Melanocyte of skin (primary cell): ENCODE data around the gene UNC119. TPM values are rescaled to one million over a fixed set of nuclear protein-coding genes. Genes with fewer than 3 reads are reported as not detected.

Experiments
- total RNA-seq, 2 donors: library from RNA; depleted of rRNA; stranded (reverse); fragments of >200 nt; gene quantifications; 2 replicates each; pipeline ENCODE4 v1.2.3, GENCODE V29; 2012

UNC119 gene
- total RNA-seq, result 10 to 100 TPM; 19.3 to 24.0 TPM

DNA sequence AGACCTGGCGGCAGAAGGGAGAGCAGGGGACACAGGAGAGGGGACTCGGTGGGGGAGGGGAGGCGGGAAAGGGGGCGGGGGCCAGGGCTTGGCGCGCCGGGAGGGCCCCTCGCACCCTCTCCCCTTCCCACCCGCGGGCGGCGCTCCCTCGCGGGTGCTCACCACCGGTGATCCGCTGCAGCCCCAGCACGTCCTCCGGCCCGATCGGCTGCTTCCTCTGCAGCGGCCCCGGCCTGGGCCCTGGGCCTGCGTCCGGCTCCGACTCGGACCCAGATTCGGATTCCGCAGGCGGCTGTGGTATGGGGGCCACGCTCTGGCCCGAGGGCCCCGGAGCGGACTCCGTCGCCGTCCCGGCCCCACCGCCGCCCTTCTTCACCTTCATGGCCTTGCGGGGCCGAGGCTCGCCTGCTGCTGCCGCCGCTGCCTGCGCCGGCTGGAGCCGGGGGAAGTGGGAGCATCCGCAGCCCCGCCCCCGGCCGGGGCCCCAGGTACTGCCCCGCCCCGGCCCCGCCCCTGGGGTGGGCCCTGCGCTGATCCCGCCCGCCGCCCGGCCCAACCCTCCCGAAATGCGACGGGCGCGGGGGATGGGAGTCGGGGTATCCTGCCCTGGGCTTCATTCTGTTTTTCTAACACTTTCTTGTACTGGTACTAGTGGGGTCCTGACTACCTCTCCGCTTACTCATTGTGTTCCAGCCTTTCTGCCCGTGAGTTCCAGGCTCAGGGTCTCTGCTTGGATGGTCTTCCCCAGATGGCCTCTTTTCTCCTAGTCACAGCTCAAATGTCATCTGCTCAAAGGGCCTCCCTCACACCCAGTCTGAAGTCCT is at the start of gene UNC119:
UNC119 (minus strand) TSS at position 449 of the 824 bp plus-strand sequence; CDS start at position 382, 67 bp downstream.

DNA sequence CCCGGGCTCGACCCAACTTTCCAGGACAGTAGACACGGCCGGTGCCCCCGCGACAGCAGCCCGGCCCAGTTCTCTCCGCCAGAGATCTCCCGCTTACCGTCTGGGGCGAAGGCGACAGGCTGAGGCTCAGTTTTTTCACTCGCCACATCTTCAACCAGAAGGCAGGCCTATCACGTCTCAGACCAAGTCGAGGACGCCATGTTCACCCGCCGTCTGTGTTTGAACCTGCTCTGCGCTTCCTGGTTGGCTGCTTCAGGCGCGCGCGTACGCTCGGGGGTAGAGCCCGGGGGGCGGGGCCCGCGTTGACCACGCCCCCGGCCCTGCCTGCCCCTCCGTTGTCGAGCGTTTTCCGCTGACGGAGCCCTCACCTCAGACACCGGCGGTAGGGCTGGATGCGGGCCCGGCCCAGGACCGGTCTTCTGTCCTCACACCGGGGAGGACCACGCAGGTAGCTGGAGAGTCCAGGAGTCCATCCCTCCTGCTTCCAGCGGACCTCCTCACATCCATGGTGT is 46.4 kb upstream of the UNC119 start, which contains the start of gene SPAG5:
SPAG5 (minus strand) TSS at position 227 of the 512 bp plus-strand sequence; CDS start at position 148, 79 bp downstream.

DNA sequence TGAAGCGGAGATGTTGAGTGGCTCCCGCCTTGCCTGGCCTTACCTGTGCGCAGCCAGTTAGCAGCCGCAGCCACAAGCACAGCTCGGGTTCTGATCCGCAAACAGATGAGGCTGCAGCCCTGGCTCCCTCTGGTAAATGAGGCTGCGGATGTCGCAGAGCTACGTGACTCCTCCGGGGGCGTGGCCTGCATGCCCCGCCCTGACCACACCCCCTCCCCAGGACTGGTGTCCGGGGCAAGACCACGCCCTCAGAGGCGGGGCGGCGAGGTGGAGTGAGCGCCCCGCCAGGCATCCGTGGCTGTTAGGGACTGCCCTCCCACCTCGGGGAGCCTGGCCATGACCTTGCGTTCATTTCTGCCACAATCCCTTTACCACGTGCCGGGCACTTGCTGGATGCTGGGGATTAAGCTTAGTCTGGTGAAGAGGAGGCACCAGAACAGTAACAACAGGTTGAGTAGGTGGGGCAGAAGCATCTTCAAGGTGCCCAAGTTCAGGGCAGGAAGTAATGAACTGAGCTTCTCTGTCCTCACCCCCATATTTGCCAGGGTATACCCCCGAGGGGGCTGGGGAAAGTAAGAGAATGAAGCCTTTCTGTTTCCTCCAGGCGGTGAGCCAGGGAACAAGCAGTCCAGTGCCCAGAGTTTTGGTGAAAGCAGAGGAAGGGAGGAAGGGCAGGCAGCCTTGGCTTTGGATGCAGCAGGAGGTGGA is 24.5 kb upstream of the UNC119 start, which contains the start of gene ALDOC:
ALDOC (minus strand) TSS at position 138 of the 708 bp plus-strand sequence. CDS start 1,363 bp downstream, outside the sequence.

DNA sequence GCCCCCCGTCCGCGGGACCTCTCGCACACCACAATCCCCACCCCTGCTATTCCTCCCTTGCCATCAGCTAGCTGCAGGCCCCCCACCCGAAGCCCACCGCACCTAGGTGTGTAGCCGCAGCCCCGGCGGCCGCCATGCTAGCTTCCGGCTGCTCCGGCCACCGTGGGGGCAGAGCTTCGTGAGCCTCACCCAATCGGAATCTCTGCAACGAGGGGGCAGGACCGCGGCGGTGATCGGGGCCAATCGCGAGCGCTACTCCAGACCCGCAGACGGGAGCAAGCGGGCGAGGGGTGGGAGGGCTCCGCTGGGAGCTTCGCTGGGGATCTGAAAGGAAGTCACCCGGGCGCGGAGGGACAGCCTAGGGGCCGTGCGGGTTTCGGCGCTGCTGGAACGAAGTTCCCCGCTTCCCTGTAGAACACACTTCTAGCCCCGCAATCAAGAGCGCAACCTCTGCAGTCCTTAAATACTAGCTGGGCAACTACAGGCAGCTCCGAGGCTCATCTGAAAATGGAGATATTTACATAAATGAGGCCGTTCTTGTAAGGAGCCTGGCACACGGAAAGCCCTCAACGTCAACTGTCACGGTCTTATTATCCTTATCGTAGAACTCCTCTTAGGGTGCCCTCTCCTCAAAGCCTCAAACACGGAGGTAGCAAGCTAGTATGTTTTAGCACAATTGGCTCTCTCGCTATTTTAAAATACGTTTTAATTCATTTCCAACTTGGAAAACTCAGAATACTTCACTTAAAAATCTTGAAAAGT is 19.1 kb upstream of the UNC119 start, which contains the start of gene PIGS:
PIGS (minus strand) TSS at position 164 of the 762 bp plus-strand sequence; CDS start at position 136, 28 bp downstream.

DNA sequence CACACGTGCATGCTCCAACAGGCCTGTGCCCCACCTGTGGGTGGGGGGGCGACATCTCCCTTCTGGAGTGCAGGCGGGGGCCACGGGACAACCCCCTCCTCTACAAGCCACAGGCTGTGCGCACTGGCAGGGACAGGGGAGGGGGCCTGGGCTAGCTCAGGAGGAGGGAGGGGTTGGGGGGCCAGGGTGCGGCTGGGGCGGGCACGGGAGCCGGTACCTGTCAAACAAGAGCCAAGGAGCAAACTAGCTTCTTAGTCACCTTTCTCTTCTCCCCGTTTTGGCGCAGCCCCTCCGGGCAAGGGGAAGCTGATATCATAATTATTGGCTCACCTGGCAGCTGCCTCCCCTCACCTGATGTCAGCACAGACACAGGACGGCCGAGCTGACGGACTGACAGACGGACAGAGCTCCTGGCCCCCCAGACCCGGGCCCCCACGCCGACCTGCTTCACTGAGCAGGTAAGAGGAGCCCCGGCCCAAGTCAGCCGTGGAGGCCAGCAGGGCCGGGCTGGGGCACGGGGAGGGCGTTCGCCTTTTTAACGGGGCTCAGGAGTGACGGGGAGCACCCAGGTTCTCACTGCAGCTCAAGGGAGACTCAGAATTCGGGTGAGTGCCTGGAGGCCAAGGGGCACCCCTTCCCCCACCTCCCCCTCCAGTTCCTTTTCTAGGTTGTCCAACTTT is 46.3 kb downstream of the UNC119 start, which contains the start of gene FOXN1:
FOXN1 (plus strand) TSS at position 363 of the 680 bp plus-strand sequence. CDS start 17,622 bp downstream, outside the sequence.

Other genes starting within 250 kb of the UNC119 start
- 10 to 100 TPM; 38.2 to 65.9 TPM for gene TMEM97, start 233.4 kb downstream of the UNC119 start, total RNA-seq
- gene IFT20, start 217.2 kb downstream of the UNC119 start, total RNA-seq, result 10 to 100 TPM; 12.7 to 16.7 TPM
- 10 to 100 TPM; 34.4 to 38.3 TPM for gene TNFAIP1, start 216.9 kb downstream of the UNC119 start, total RNA-seq
- 10 to 100 TPM; 83.6 to 98.6 TPM for gene POLDIP2, start 195.1 kb downstream of the UNC119 start, total RNA-seq
- gene SEBOX, start 187.4 kb downstream of the UNC119 start, total RNA-seq, result not detected
- gene VTN, start 182.3 kb downstream of the UNC119 start, total RNA-seq, result under 1 TPM in 1 of 2 donors, not detected in 1; 0.34 TPM
- gene SARM1, start 180.9 kb downstream of the UNC119 start, total RNA-seq, result 10 to 100 TPM; 13.3 to 17.9 TPM
- gene SLC46A1, start 146.4 kb downstream of the UNC119 start, total RNA-seq, result 1 to 10 TPM; 3.7 to 7.6 TPM
- not detected for gene SLC13A2, start 79.0 kb downstream of the UNC119 start, total RNA-seq
- gene FOXN1, start 46.3 kb downstream of the UNC119 start, total RNA-seq, result not detected
- gene PIGS, start 18.9 kb upstream of the UNC119 start, total RNA-seq, result 10 to 100 TPM; 43.7 to 48.3 TPM
- gene ALDOC, start 24.3 kb upstream of the UNC119 start, total RNA-seq, result 10 to 100 TPM; 16.2 to 19.3 TPM
- gene SPAG5, start 46.4 kb upstream of the UNC119 start, total RNA-seq, result 10 to 100 TPM; 32.0 to 72.9 TPM
- 1 to 10 TPM; 6.7 to 7.6 TPM for gene RSKR, start 61.6 kb upstream of the UNC119 start, total RNA-seq
- 100 to 1,000 TPM; 116 to 132 TPM for gene BLTP2, start 92.5 kb upstream of the UNC119 start, total RNA-seq
- gene SDF2, start 109.3 kb upstream of the UNC119 start, total RNA-seq, result 10 to 100 TPM; 38.5 to 40.6 TPM
- 10 to 100 TPM; 43.6 to 45.1 TPM for gene SUPT6H, start 109.6 kb upstream of the UNC119 start, total RNA-seq
- 1 to 10 TPM in 1 of 2 donors, under 1 TPM in 1; 0.69 to 1.3 TPM for gene PROCA1, start 159.3 kb upstream of the UNC119 start, total RNA-seq
- 100 to 1,000 TPM in 1 of 2 donors, 10 to 100 TPM in 1; 83.6 to 111 TPM for gene RAB34, start 165.2 kb upstream of the UNC119 start, total RNA-seq
- gene RPL23A, start 167.4 kb upstream of the UNC119 start, total RNA-seq, result 100 to 1,000 TPM; 276 to 521 TPM
- 1 to 10 TPM; 4.3 to 5.2 TPM for gene TLCD1, start 173.6 kb upstream of the UNC119 start, total RNA-seq
- 1 to 10 TPM; 1.4 to 2.3 TPM for gene NEK8, start 176.2 kb upstream of the UNC119 start, total RNA-seq
- gene TRAF4, start 191.4 kb upstream of the UNC119 start, total RNA-seq, result 10 to 100 TPM; 43.4 to 69.3 TPM